Stimulated activated CD4-positive, alpha-beta T cell treated with anti-CD3 and anti-CD28 coated beads, Interleukin-1b, Interleukin-23, amount 100 ng/mL, for 4 hours (primary cell): ENCODE measurements around the gene ZNF74.

Source experiments
- DNase-seq, 2 donors: peaks; one replicate each; pipeline ENCODE4 v3.0.0-alpha.2; 2020; ENCODE audit warnings: low read depth in 2 of 2

ZNF74 gene

GRCh38 chr22:20432244-20432686, 38.3 kb downstream of the ZNF74 start:
- no peak for DNase-seq

- DNase-seq: no peak
Observed at GRCh38 chr22:20433191-20433590, 39.2 kb downstream of the ZNF74 start.

GRCh38 chr22:20433686-20434241, 39.8 kb downstream of the ZNF74 start:
- DNase-seq: no peak

- DNase-seq: no peak
Observed at GRCh38 chr22:20434264-20434751, 40.4 kb downstream of the ZNF74 start.

- DNase-seq: no peak
Observed at GRCh38 chr22:20434773-20435172, 40.8 kb downstream of the ZNF74 start.

GRCh38 chr22:20435436-20436306, 41.7 kb downstream of the ZNF74 start:
- no peak for DNase-seq

- no peak for DNase-seq
Observed at GRCh38 chr22:20436307-20436767, 42.4 kb downstream of the ZNF74 start.

GRCh38 chr22:20436768-20437612, 43.0 kb downstream of the ZNF74 start:
- no peak for DNase-seq

GRCh38 chr22:20437613-20438426, 43.9 kb downstream of the ZNF74 start, which contains the start of gene SCARF2:
Gene SCARF2 (minus strand): TSS chr22:20437825. CDS start chr22:20437754, 71 bp downstream.
- DNase-seq: no peak

- no peak for DNase-seq
Observed at GRCh38 chr22:20438427-20438677, 44.4 kb downstream of the ZNF74 start.

GRCh38 chr22:20438678-20439492, 44.9 kb downstream of the ZNF74 start:
- no peak for DNase-seq

GRCh38 chr22:20439556-20439927, 45.6 kb downstream of the ZNF74 start:
- no peak for DNase-seq

GRCh38 chr22:20439928-20440575, 46.1 kb downstream of the ZNF74 start:
- no peak for DNase-seq

GRCh38 chr22:20440637-20441591, 47.0 kb downstream of the ZNF74 start:
- no peak for DNase-seq

- DNase-seq: no peak
Observed at GRCh38 chr22:20441631-20442484, 47.9 kb downstream of the ZNF74 start.

GRCh38 chr22:20442485-20443284, 48.7 kb downstream of the ZNF74 start:
- no peak for DNase-seq

GRCh38 chr22:20444325-20444724, 50.4 kb downstream of the ZNF74 start:
- no peak for DNase-seq
